GM12891 (cell line): ENCODE measurements around the gene LIMS1.

Experiments used
- PAX5 ChIP-seq: IDR thresholded peaks from 2 replicates; pipeline ENCODE4 v1.6.1; 2011; ENCODE audit warnings: low read length, moderate library complexity, mild to moderate bottlenecking; ENCODE audit not compliant: insufficient read depth, severe bottlenecking
- POLR2A ChIP-seq: IDR thresholded peaks from 2 replicates; pipeline ENCODE4 v1.6.1; 2011; ENCODE audit warnings: low read depth, low read length, control low read depth
- POLR2AphosphoS5 ChIP-seq: IDR thresholded peaks from 2 replicates; pipeline ENCODE4 v1.6.1; 2011; ENCODE audit warnings: low read depth, low read length, control low read depth
- POU2F2 ChIP-seq: IDR thresholded peaks from 2 replicates; pipeline ENCODE4 v1.6.1; 2011; ENCODE audit warnings: low read depth, mild to moderate bottlenecking, control low read depth, low read length, moderate library complexity
- SPI1 ChIP-seq: IDR thresholded peaks from 2 replicates; pipeline ENCODE4 v1.6.1; 2011; ENCODE audit warnings: low read depth, low read length, control low read depth
- TAF1 ChIP-seq: IDR thresholded peaks from 2 replicates; pipeline ENCODE4 v1.6.1; 2011; ENCODE audit warnings: low read depth, low read length, control low read depth

DNA sequence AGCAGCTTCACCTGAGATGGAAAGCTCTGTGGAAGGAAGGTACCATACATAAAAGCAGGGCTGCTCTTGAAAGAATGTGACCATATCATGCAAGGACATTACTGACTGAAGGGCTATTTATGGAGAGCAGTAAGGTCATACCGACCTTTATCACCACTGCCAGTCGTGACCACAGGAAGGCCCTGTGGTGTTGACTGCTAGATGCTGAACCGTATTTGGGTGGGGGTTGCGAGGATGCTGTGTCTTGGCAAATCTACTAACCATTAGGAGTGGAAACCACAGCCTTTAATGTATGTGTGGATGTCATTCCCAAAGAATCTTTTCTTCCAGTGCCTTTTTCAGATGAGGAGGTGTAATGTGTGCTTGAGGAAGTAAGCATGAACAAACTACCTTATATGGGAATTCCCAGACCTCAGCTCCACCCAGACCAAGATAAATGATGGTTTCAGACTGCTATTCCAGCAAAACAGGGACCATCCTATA is 60.8 kb downstream of the LIMS1 start:
- TF ChIP-seq POLR2AphosphoS5 (no peak), POLR2A (no peak), PAX5 (no peak), POU2F2 (no peak), TAF1 (no peak), SPI1 (no peak)
